ENCODE data around the gene PI16. TPM values are rescaled to one million over a fixed set of nuclear protein-coding genes. Genes with fewer than 3 reads are reported as not detected.

PI16 gene
- total RNA-seq, 1 experiment from 2014 or later: 0.17 TPM

DNA sequence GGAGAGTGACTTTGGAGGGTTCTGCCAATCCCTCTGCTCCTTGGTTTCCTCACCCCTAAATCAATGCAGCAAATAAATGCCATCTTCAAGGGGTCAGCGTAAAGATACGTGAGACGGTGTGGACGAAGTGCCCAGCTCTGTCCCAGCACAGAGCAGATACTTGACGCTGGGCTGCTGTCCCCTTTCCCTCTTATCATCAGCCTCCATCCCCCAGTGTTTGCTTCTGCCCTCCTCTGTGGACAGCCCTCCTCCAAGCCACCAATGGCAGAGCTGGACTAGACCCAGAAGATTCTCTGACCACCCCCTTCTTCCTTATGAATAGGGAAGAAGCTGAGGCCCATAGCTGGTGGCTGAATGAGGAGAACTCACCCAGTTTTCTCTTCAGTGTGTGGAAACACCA, 17.7 kb upstream of the PI16 start (continued):
- no peak for TF ChIP-seq PRRX2 (CRISPR knock-in tag; IDR thresholded peaks at IDR 0.05)
- no peak for TF ChIP-seq NR3C1 (CRISPR knock-in tag; conservative IDR thresholded peaks at IDR 0.05; ENCODE audit: low read depth)
- TF ChIP-seq SOX15 (CRISPR knock-in tag; IDR thresholded peaks at IDR 0.05): no peak
- no peak for TF ChIP-seq ATF1 (CRISPR knock-in tag; IDR thresholded peaks at IDR 0.05)
- TF ChIP-seq, protein P1, sequence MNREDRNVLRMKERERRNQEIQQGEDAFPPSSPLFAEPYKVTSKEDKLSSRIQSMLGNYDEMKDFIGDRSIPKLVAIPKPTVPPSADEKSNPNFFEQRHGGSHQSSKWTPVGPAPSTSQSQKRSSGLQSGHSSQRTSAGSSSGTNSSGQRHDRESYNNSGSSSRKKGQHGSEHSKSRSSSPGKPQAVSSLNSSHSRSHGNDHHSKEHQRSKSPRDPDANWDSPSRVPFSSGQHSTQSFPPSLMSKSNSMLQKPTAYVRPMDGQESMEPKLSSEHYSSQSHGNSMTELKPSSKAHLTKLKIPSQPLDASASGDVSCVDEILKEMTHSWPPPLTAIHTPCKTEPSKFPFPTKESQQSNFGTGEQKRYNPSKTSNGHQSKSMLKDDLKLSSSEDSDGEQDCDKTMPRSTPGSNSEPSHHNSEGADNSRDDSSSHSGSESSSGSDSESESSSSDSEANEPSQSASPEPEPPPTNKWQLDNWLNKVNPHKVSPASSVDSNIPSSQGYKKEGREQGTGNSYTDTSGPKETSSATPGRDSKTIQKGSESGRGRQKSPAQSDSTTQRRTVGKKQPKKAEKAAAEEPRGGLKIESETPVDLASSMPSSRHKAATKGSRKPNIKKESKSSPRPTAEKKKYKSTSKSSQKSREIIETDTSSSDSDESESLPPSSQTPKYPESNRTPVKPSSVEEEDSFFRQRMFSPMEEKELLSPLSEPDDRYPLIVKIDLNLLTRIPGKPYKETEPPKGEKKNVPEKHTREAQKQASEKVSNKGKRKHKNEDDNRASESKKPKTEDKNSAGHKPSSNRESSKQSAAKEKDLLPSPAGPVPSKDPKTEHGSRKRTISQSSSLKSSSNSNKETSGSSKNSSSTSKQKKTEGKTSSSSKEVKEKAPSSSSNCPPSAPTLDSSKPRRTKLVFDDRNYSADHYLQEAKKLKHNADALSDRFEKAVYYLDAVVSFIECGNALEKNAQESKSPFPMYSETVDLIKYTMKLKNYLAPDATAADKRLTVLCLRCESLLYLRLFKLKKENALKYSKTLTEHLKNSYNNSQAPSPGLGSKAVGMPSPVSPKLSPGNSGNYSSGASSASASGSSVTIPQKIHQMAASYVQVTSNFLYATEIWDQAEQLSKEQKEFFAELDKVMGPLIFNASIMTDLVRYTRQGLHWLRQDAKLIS (CRISPR knock-in tag; IDR thresholded peaks at IDR 0.05; ENCODE audit: borderline replicate concordance): no peak
- TF ChIP-seq TP53 (CRISPR knock-in tag; IDR thresholded peaks at IDR 0.05): no peak
- TF ChIP-seq FOXP1 (CRISPR knock-in tag; IDR thresholded peaks at IDR 0.05; ENCODE audit: borderline replicate concordance): no peak
- TF ChIP-seq, protein P2, sequence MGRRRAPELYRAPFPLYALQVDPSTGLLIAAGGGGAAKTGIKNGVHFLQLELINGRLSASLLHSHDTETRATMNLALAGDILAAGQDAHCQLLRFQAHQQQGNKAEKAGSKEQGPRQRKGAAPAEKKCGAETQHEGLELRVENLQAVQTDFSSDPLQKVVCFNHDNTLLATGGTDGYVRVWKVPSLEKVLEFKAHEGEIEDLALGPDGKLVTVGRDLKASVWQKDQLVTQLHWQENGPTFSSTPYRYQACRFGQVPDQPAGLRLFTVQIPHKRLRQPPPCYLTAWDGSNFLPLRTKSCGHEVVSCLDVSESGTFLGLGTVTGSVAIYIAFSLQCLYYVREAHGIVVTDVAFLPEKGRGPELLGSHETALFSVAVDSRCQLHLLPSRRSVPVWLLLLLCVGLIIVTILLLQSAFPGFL (CRISPR knock-in tag; IDR thresholded peaks at IDR 0.05; ENCODE audit: borderline replicate concordance): no peak

DNA sequence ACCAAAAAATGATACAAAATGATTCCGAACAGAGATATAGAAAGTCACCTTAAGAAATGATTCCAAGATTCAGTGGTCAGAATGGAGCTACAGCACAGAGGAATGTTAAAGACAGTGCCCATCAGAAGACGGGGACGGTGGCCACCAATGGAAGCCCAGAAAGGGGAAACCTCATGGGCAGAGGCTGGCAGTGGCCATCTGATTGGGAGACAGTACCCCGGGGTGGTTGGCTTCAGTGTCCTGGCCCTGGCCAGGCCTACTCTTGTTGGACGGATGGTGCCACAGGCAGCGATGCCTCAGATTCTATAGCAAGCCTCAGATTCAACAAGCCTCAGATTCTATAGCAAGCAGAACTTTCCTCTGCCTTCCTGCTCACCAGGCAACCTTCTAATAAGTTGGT, 16.6 kb upstream of the PI16 start:
- Mint-ChIP-seq H3K27ac (no peak overlapping the region), H3K9me3 (peaks cover 18% of the 10 kb centered on the region), H3K4me3 (no peak overlapping the region), H3K4me1 (no peaks in the 10 kb centered on the region), H3K36me3 (peaks cover 4% of the 10 kb centered on the region), H3K27me3 (ENCODE audit: low read depth) (peaks cover 6% of the 10 kb centered on the region; the same call in 1 of the 2 replicates)
- TF ChIP-seq, protein P3, sequence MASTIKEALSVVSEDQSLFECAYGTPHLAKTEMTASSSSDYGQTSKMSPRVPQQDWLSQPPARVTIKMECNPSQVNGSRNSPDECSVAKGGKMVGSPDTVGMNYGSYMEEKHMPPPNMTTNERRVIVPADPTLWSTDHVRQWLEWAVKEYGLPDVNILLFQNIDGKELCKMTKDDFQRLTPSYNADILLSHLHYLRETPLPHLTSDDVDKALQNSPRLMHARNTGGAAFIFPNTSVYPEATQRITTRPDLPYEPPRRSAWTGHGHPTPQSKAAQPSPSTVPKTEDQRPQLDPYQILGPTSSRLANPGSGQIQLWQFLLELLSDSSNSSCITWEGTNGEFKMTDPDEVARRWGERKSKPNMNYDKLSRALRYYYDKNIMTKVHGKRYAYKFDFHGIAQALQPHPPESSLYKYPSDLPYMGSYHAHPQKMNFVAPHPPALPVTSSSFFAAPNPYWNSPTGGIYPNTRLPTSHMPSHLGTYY (CRISPR knock-in tag; IDR thresholded peaks at IDR 0.05): no peak
- no peak for TF ChIP-seq NFE2L1 (CRISPR knock-in tag; IDR thresholded peaks at IDR 0.05)
- TF ChIP-seq, protein P4, sequence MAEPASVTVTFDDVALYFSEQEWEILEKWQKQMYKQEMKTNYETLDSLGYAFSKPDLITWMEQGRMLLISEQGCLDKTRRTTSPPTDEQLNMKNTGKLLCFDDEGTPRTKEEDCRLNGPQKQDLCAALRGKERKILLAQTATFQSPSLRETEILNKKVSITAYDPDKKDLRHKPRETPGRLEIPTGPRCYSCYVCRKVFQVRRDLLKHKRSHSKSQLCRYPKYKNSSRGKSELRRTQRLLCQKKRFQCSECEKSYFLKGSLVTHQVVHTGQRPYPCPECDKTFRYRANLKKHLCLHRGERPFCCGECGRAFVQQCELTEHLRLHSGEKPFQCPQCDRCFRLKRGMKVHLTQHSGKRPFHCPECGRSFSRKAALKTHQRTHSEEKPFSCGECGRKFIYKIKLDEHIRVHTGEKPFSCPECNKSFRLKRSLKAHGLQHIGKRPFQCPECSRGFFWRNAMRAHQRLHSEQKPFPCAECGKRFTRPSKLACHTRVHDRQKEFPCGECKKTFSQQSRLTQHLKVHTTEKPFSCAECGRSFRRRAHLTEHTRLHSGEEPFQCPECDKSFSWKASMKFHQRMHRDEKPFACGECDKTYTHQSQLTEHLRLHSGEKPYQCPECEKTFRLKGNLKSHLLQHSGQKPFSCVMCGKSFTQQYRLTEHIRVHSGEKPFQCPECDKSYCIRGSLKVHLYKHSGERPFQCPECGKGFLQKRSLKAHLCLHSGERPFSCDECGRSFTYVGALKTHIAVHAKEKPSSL (CRISPR knock-in tag; conservative IDR thresholded peaks at IDR 0.05): no peak
- TF ChIP-seq, protein P1 (CRISPR knock-in tag; IDR thresholded peaks at IDR 0.05; ENCODE audit: borderline replicate concordance): no peak
- TF ChIP-seq, protein P5, sequence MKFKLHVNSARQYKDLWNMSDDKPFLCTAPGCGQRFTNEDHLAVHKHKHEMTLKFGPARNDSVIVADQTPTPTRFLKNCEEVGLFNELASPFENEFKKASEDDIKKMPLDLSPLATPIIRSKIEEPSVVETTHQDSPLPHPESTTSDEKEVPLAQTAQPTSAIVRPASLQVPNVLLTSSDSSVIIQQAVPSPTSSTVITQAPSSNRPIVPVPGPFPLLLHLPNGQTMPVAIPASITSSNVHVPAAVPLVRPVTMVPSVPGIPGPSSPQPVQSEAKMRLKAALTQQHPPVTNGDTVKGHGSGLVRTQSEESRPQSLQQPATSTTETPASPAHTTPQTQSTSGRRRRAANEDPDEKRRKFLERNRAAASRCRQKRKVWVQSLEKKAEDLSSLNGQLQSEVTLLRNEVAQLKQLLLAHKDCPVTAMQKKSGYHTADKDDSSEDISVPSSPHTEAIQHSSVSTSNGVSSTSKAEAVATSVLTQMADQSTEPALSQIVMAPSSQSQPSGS (CRISPR knock-in tag; IDR thresholded peaks at IDR 0.05; ENCODE audit: borderline replicate concordance, low read depth): no peak
- no peak for TF ChIP-seq ZNF317 (CRISPR knock-in tag; IDR thresholded peaks at IDR 0.05; ENCODE audit: borderline replicate concordance, low read depth)
- TF ChIP-seq CREM (CRISPR knock-in tag; IDR thresholded peaks at IDR 0.05): no peak
- TF ChIP-seq, protein P6, sequence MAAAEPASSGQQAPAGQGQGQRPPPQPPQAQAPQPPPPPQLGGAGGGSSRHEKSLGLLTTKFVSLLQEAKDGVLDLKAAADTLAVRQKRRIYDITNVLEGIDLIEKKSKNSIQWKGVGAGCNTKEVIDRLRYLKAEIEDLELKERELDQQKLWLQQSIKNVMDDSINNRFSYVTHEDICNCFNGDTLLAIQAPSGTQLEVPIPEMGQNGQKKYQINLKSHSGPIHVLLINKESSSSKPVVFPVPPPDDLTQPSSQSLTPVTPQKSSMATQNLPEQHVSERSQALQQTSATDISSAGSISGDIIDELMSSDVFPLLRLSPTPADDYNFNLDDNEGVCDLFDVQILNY (CRISPR knock-in tag; IDR thresholded peaks at IDR 0.05): no peak
- ChIA-PET CTCF (interaction anchor here (1.3 kb wide), 2 partner anchors 40 to 84 kb away, joined by 3 read pairs; no protein-coding TSS in a partner anchor), POLR2A (no interaction called here)
- no peak for DNase-seq (ENCODE audit: low spot score)
- no peak for ATAC-seq
